Duodenal mucosa (tissue), 2 donors: ENCODE data around the gene SDS.

Experiments
- H3K27ac ChIP-seq: one replicate; pipeline ENCODE4 v1.7.0; 2013; ENCODE audit warnings: low read depth, low read length
- H3K27me3 ChIP-seq, 2 donors: one replicate each; pipeline ENCODE4 v1.7.0; 2013; ENCODE audit warnings: low read length in 2 of 2, control low read depth in 1 of 2; ENCODE audit not compliant: insufficient read depth in 2 of 2, control insufficient read depth in 1 of 2
- H3K36me3 ChIP-seq, 2 donors: one replicate each; pipeline ENCODE4 v1.7.0; 2013; ENCODE audit warnings: low read length in 2 of 2, control low read depth in 1 of 2; ENCODE audit not compliant: insufficient read depth in 2 of 2, control insufficient read depth in 1 of 2
- H3K4me1 ChIP-seq, 2 donors: one replicate each; pipeline ENCODE4 v1.7.0; 2013; ENCODE audit warnings: low read length in 2 of 2, control low read depth in 1 of 2; ENCODE audit not compliant: insufficient read depth in 2 of 2, control insufficient read depth in 1 of 2
- H3K4me3 ChIP-seq, 2 donors: one replicate each; pipeline ENCODE4 v1.7.0; 2013; ENCODE audit warnings: low read length in 2 of 2, low read depth in 1 of 2
- H3K9ac ChIP-seq, 2 donors: one replicate each; pipeline ENCODE4 v1.7.0; 2013; ENCODE audit warnings: low read length in 2 of 2, low read depth in 1 of 2
- H3K9me3 ChIP-seq, 2 donors: one replicate each; pipeline ENCODE4 v1.7.0; 2013; ENCODE audit warnings: low read length in 2 of 2, control low read depth in 1 of 2; ENCODE audit not compliant: control insufficient read depth in 1 of 2

The SDS gene

GRCh38 chr12:113392520-113392919, 11.2 kb downstream of the SDS start:
- Histone ChIP-seq H3K4me3 (no peak overlapping the region), H3K9me3 (no peaks in the 10 kb centered on the region), H3K27ac (no peak overlapping the region), H3K9ac (no peak overlapping the region), H3K36me3 (peaks cover 0 to 12% of the 10 kb centered on the region in 2 donors), H3K27me3 (no peaks in the 10 kb centered on the region), H3K4me1 (no peaks in the 10 kb centered on the region)

GRCh38 chr12:113391650-113392337, 11.9 kb downstream of the SDS start:
- Histone ChIP-seq H3K4me1 (no peaks in the 10 kb centered on the region), H3K27me3 (no peaks in the 10 kb centered on the region), H3K4me3 (no peak overlapping the region), H3K27ac (no peak overlapping the region), H3K9me3 (no peaks in the 10 kb centered on the region), H3K9ac (no peak overlapping the region), H3K36me3 (peaks cover 0 to 18% of the 10 kb centered on the region in 2 donors)

- H3K9ac ChIP-seq: no peak overlapping the region
- no peaks in the 10 kb centered on the region for H3K9me3 ChIP-seq
- H3K36me3 ChIP-seq: peaks cover 0 to 18% of the 10 kb centered on the region in 2 donors
- H3K4me1 ChIP-seq: no peaks in the 10 kb centered on the region
- H3K4me3 ChIP-seq: no peak overlapping the region
- no peak overlapping the region for H3K27ac ChIP-seq
- no peaks in the 10 kb centered on the region for H3K27me3 ChIP-seq
Observed at GRCh38 chr12:113391145-113391544, 12.5 kb downstream of the SDS start.

- H3K4me3 ChIP-seq: no peak overlapping the region
- no peaks in the 10 kb centered on the region for H3K4me1 ChIP-seq
- no peak overlapping the region for H3K9ac ChIP-seq
- H3K27ac ChIP-seq: no peak overlapping the region
- peaks cover 0 to 19% of the 10 kb centered on the region in 2 donors for H3K36me3 ChIP-seq
- no peaks in the 10 kb centered on the region for H3K27me3 ChIP-seq
- no peaks in the 10 kb centered on the region for H3K9me3 ChIP-seq
Observed at GRCh38 chr12:113390064-113391043, 13.3 kb downstream of the SDS start.

- Histone ChIP-seq H3K27me3 (no peaks in the 10 kb centered on the region), H3K27ac (no peak overlapping the region)
Observed at GRCh38 chr12:113388351-113388750, 15.3 kb downstream of the SDS start.

GRCh38 chr12:113387631-113388030, 16.1 kb downstream of the SDS start:
- Histone ChIP-seq H3K36me3 (peaks cover 5 to 31% of the 10 kb centered on the region in 2 donors), H3K27ac (no peak overlapping the region), H3K9ac (no peak overlapping the region), H3K9me3 (no peaks in the 10 kb centered on the region), H3K4me3 (no peak overlapping the region), H3K27me3 (no peaks in the 10 kb centered on the region), H3K4me1 (no peaks in the 10 kb centered on the region)

More at GRCh38 chr12:113388351-113388750, 15.3 kb downstream of the SDS start:
- Histone ChIP-seq H3K4me1 (no peaks in the 10 kb centered on the region), H3K9ac (no peak overlapping the region), H3K9me3 (no peaks in the 10 kb centered on the region), H3K36me3 (peaks cover 5 to 31% of the 10 kb centered on the region in 2 donors), H3K4me3 (no peak overlapping the region)

- H3K27me3 ChIP-seq: no peaks in the 10 kb centered on the region
- no peaks in the 10 kb centered on the region for H3K9me3 ChIP-seq
- no peak overlapping the region for H3K27ac ChIP-seq
- H3K4me1 ChIP-seq: no peaks in the 10 kb centered on the region
- H3K9ac ChIP-seq: no peak overlapping the region
- H3K36me3 ChIP-seq: peaks cover 5 to 31% of the 10 kb centered on the region in 2 donors
- H3K4me3 ChIP-seq: no peak overlapping the region
Observed at GRCh38 chr12:113386866-113387566, 16.7 kb downstream of the SDS start.

GRCh38 chr12:113385282-113385882, 18.3 kb downstream of the SDS start:
- Histone ChIP-seq H3K36me3 (peaks cover 11 to 31% of the 10 kb centered on the region in 2 donors), H3K9ac (no peak overlapping the region), H3K27me3 (no peaks in the 10 kb centered on the region), H3K4me1 (no peaks in the 10 kb centered on the region), H3K4me3 (no peak overlapping the region), H3K27ac (no peak overlapping the region), H3K9me3 (no peaks in the 10 kb centered on the region)

GRCh38 chr12:113384778-113385177, 18.9 kb downstream of the SDS start:
- no peaks in the 10 kb centered on the region for H3K27me3 ChIP-seq
- no peaks in the 10 kb centered on the region for H3K4me1 ChIP-seq
- no peaks in the 10 kb centered on the region for H3K9me3 ChIP-seq
- no peak overlapping the region for H3K4me3 ChIP-seq
- no peak overlapping the region for H3K9ac ChIP-seq
- no peak overlapping the region for H3K27ac ChIP-seq
- H3K36me3 ChIP-seq: peaks cover 11 to 28% of the 10 kb centered on the region in 2 donors
